A673 (cell line): Measurements from ENCODE around the gene SYNJ2BP.

Experiments
- EZH2 ChIP-seq: fragments of 200-600 bp; sonication (generic); IDR thresholded peaks from 2 replicates; pipeline ENCODE4 v1.6.1; 2017; ENCODE audit warnings: borderline replicate concordance, low read depth, mild to moderate bottlenecking, mixed read lengths, antibody characterized with exemption, low read length; ENCODE audit not compliant: poor library complexity, severe bottlenecking
- TF ChIP-seq, protein P1 (sequence below): fragments of 300-800, 200-600 bp; sonication (generic); conservative IDR thresholded peaks from 2 replicates; pipeline ENCODE4 v1.5.1; 2017; ENCODE audit warnings: low read depth, mild to moderate bottlenecking, antibody characterized with exemption, low read length, moderate library complexity, mixed read lengths

- no peak for TF ChIP-seq EZH2
- TF ChIP-seq, protein P1, sequence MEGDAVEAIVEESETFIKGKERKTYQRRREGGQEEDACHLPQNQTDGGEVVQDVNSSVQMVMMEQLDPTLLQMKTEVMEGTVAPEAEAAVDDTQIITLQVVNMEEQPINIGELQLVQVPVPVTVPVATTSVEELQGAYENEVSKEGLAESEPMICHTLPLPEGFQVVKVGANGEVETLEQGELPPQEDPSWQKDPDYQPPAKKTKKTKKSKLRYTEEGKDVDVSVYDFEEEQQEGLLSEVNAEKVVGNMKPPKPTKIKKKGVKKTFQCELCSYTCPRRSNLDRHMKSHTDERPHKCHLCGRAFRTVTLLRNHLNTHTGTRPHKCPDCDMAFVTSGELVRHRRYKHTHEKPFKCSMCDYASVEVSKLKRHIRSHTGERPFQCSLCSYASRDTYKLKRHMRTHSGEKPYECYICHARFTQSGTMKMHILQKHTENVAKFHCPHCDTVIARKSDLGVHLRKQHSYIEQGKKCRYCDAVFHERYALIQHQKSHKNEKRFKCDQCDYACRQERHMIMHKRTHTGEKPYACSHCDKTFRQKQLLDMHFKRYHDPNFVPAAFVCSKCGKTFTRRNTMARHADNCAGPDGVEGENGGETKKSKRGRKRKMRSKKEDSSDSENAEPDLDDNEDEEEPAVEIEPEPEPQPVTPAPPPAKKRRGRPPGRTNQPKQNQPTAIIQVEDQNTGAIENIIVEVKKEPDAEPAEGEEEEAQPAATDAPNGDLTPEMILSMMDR = no peak
Measured at GRCh38 chr14:70394674-70395306, 22.1 kb downstream of the SYNJ2BP start.
